ENCODE results near the gene COQ8B. TPM values are rescaled to one million over a fixed set of nuclear protein-coding genes. Genes with fewer than 3 reads are reported as not detected.

The COQ8B gene
- total RNA-seq, 1 experiment from 2014 or later = 57.7 TPM

GRCh38 chr19:40693896-40694295 lies 22.8 kb downstream of the COQ8B start:
- Histone ChIP-seq H3K9me2 (ENCODE audit: insufficient read depth) (no peaks in the 10 kb centered on the region), H3F3A (ENCODE audit: insufficient read depth, low read depth) (peaks cover 1% of the 10 kb centered on the region; the same call in 1 of the 2 replicates), H3K4me3 (no peak overlapping the region), H3K27me3 (ENCODE audit: insufficient read depth, low read depth) (no peaks in the 10 kb centered on the region), H3K4me1 (replicated peaks; ENCODE audit: insufficient read depth) (peaks cover 19% of the 10 kb centered on the region), H3K9me3 (ENCODE audit: insufficient read depth, low read depth) (no peaks in the 10 kb centered on the region), H3K27ac (no peak overlapping the region), H4K20me1 (ENCODE audit: insufficient read depth) (no peaks in the 10 kb centered on the region), H3K36me3 (ENCODE audit: low read depth) (no peaks in the 10 kb centered on the region), H3K79me2 (ENCODE audit: low read depth) (peaks cover 7% of the 10 kb centered on the region; the same call in 1 of the 2 replicates), H2AFZ (no peak overlapping the region), H3K4me2 (no peak overlapping the region)
- no TSS peak for BruUV-seq (replicated peaks)
- intact Hi-C loops (cut with micrococcal nuclease; ENCODE audit: unreplicated experiment) = no loop called here
- no peak for DNase-seq
- no peak for TF ChIP-seq EZH2 (IDR thresholded peaks at IDR 0.05; ENCODE audit: low read depth)
- no peak for TF ChIP-seq CTCF (conservative IDR thresholded peaks at IDR 0.05)
- ChIA-PET POLR2A (ENCODE audit: unreplicated experiment) (no interaction called here), CTCF (no interaction called here)

- CTCF ChIA-PET = no interaction called here
- POLR2A ChIA-PET (ENCODE audit: unreplicated experiment) = interaction anchor here (0.6 kb wide), 2 partner anchors 67 to 85 kb away, joined by 5 to 6 read pairs; partner anchors contain the start of gene RAB4B
- H3K9me3 ChIP-seq (ENCODE audit: insufficient read depth, low read depth) = no peaks in the 10 kb centered on the region
- TF ChIP-seq EZH2 (IDR thresholded peaks at IDR 0.05; ENCODE audit: low read depth) (no peak), CTCF (conservative IDR thresholded peaks at IDR 0.05) (no peak)
- no peak overlapping the region for H2AFZ ChIP-seq
- H3K9me2 ChIP-seq (ENCODE audit: insufficient read depth) = no peaks in the 10 kb centered on the region
- no peak for DNase-seq
- H3K27ac ChIP-seq = no peak overlapping the region
- H3K4me3 ChIP-seq = no peak overlapping the region
- H3K36me3 ChIP-seq (ENCODE audit: low read depth) = no peaks in the 10 kb centered on the region
- BruUV-seq (replicated peaks) = no TSS peak
- H4K20me1 ChIP-seq (ENCODE audit: insufficient read depth) = no peaks in the 10 kb centered on the region
- no peaks in the 10 kb centered on the region for H3K27me3 ChIP-seq (ENCODE audit: insufficient read depth, low read depth)
- H3F3A ChIP-seq (ENCODE audit: insufficient read depth, low read depth) = peaks cover 7% of the 10 kb centered on the region; the same call in 1 of the 2 replicates
- H3K79me2 ChIP-seq (ENCODE audit: low read depth) = peaks cover 10% of the 10 kb centered on the region
- intact Hi-C loops (cut with micrococcal nuclease; ENCODE audit: unreplicated experiment) = no loop called here
- no peak overlapping the region for H3K4me2 ChIP-seq
- H3K4me1 ChIP-seq (replicated peaks; ENCODE audit: insufficient read depth) = peaks cover 19% of the 10 kb centered on the region
Observed at GRCh38 chr19:40693150-40693788, 23.4 kb downstream of the COQ8B start.

- Histone ChIP-seq H3K79me2 (ENCODE audit: low read depth) (peaks cover 10% of the 10 kb centered on the region), H3K36me3 (ENCODE audit: low read depth) (no peaks in the 10 kb centered on the region), H2AFZ (no peak overlapping the region), H3K9me3 (ENCODE audit: insufficient read depth, low read depth) (no peaks in the 10 kb centered on the region), H3K27me3 (ENCODE audit: insufficient read depth, low read depth) (no peaks in the 10 kb centered on the region), H3F3A (ENCODE audit: insufficient read depth, low read depth) (peaks cover 7% of the 10 kb centered on the region; the same call in 1 of the 2 replicates), H3K9me2 (ENCODE audit: insufficient read depth) (no peaks in the 10 kb centered on the region), H3K4me3 (no peak overlapping the region), H4K20me1 (ENCODE audit: insufficient read depth) (no peaks in the 10 kb centered on the region), H3K4me1 (replicated peaks; ENCODE audit: insufficient read depth) (peaks cover 19% of the 10 kb centered on the region), H3K4me2 (no peak overlapping the region), H3K27ac (no peak overlapping the region)
- DNase-seq = no peak
- BruUV-seq (replicated peaks) = no TSS peak
- TF ChIP-seq EZH2 (IDR thresholded peaks at IDR 0.05; ENCODE audit: low read depth) = no peak
- no peak for TF ChIP-seq CTCF (conservative IDR thresholded peaks at IDR 0.05)
- CTCF ChIA-PET = no interaction called here
- POLR2A ChIA-PET (ENCODE audit: unreplicated experiment) = no interaction called here
- intact Hi-C loops (cut with micrococcal nuclease; ENCODE audit: unreplicated experiment) = no loop called here
Observed at GRCh38 chr19:40692212-40692551, 24.5 kb downstream of the COQ8B start.
